Stimulated activated CD8-positive, alpha-beta memory T cell treated with anti-CD3 and anti-CD28 coated beads, Interleukin-7, amount 100 ng/mL, for 24 hours (primary cell): Measurements from ENCODE around the gene CRYBA2.

ENCODE experiments used
- DNase-seq: peaks from one replicate; pipeline ENCODE4 v3.0.0-alpha.2; 2020; ENCODE audit warnings: low read depth

Gene CRYBA2

DNA sequence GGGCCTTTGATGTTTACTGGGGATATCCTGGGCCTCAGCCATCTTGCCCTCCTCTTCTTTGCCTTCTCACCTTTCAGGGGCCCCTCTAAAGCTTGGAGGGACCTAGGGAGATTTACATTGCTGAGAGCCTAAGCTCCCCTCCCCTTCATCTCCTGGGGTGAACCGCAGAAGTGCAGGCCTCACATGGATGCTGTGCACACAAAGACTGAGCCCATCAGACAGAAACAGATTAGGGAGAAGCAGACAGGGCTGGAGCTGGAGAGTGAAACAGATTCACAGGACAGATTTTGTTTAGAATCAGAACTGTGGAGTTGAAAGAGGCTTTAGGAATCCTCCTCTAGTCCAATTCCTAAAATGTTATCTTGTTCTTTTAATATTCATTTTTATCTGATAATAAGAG, 37.2 kb downstream of the CRYBA2 start:
- no peak for DNase-seq

DNA sequence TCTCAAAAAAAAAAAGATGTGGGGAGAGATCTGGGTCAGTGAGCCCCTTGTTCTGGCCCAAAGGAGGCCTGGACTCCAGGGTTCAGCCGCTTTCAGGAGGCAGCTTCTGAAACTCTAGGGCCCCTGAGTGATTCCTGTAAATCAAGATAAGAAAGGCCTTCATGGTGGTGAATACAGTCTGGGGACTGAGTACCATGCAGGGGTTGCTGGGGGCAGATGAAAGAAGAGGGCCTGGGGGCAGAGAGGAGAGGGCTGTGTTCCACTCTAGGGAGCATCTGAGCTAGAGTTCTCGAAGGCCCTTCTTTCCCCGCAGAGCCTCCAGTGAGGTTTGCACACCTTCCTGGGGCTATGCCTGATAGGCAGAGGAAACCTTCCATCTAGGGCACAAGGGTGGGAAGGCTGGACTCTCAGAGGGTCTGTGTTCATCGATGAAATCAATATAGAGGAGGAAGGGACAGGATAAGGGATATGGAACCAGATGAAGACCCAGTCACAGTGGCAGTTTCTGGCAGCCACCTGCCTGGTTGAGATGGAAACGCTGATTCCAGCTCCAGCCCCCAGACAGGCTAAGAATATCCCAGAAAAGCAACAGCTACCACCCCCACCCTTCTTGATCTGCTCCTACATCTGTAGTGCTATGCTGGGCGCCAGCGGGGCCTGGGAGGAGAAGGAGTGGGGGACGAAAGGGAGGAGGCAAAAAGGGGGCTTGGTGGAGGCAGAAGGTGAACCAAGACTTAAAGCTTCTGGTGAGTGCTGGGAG, 38.5 kb downstream of the CRYBA2 start:
- DNase-seq = no peak

- DNase-seq = no peak
These were observed 39.8 kb downstream of the CRYBA2 start for GRCh38 chr2:218953366-218953954.

DNA sequence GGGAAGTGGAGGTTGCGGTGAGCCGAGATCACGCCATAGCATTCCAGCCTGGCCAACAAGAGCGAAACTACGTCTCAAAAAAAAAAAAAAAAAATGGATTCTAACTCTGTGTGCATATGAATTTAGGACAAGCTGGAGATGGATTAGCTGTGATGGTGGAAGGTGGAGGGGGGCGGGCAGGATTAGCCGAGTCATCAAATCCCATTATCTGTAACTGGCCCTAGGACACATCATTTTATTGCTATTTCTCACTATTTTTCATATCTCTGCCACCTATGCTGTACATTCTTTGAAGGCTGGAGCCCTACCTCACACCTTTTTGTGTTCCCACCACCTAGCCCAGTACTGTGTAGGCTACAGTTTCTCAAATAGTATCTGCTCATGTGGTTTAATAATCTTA, 41.1 kb downstream of the CRYBA2 start:
- no peak for DNase-seq

GRCh38 chr2:218946621-218947020, 46.6 kb downstream of the CRYBA2 start:
- DNase-seq = no peak

GRCh38 chr2:218944759-218945404, 48.3 kb downstream of the CRYBA2 start:
- no peak for DNase-seq
